ENCODE measurements around the gene PCDHA7.
"Not testable (repeated sequence)": the region's sequence is repeated elsewhere in the genome, so short reads cannot be mapped to it uniquely, and the experiment has no call there.

- TF ChIP-seq CTCF (IDR thresholded peaks at IDR 0.05); NR3C1 (CRISPR knock-in tag; conservative IDR thresholded peaks at IDR 0.05; ENCODE audit: low read depth); ZNF281 (CRISPR knock-in tag; IDR thresholded peaks at IDR 0.05); JUN (CRISPR knock-in tag; IDR thresholded peaks at IDR 0.05); FOXK1 (CRISPR knock-in tag; IDR thresholded peaks at IDR 0.05); PREB (CRISPR knock-in tag; IDR thresholded peaks at IDR 0.05; ENCODE audit: borderline replicate concordance): not testable (repeated sequence)
These were observed 455 bp downstream of the PCDHA7 start for GRCh38 chr5:140834439-140835008.

Data from WTC11 (cell line).